Lower lobe of right lung (tissue), 2 donors: ENCODE results near the gene SLC18B1. TPM values are rescaled to one million over a fixed set of nuclear protein-coding genes. Genes with fewer than 3 reads are reported as not detected.

Experiments
- ATAC-seq, 2 donors: fragments of 200-7000 bp; cut with Tn5 transposase; one replicate each; pipeline ENCODE4 v1.9.1; 2020 to 2022; ENCODE audit warnings: mild to moderate bottlenecking in 2 of 2, moderate library complexity in 2 of 2
- DNase-seq: peaks from one replicate; pipeline ENCODE4 v3.0.0-alpha.2; 2020
- H3K27ac ChIP-seq: fragments of 200-600 bp; one replicate; pipeline ENCODE4 v1.8.0; 2022
- H3K27me3 ChIP-seq: fragments of 200-600 bp; one replicate; pipeline ENCODE4 v1.8.0; 2022; ENCODE audit warnings: low read depth
- H3K36me3 ChIP-seq: fragments of 200-600 bp; one replicate; pipeline ENCODE4 v1.8.0; 2022; ENCODE audit warnings: mild to moderate bottlenecking
- H3K4me1 ChIP-seq: fragments of 200-600 bp; one replicate; pipeline ENCODE4 v1.8.0; 2022
- H3K4me3 ChIP-seq: fragments of 200-600 bp; one replicate; pipeline ENCODE4 v1.8.0; 2022; ENCODE audit warnings: mild to moderate bottlenecking
- H3K9me3 ChIP-seq: fragments of 200-600 bp; one replicate; pipeline ENCODE4 v1.8.0; 2022
- CTCF ChIP-seq: fragments of 200-600 bp; IDR thresholded peaks from one replicate; pipeline ENCODE4 v1.8.0; 2022; ENCODE audit warnings: antibody characterized with exemption, mild to moderate bottlenecking
- intact Hi-C: fragments of 100-400 bp; cut with DNase I; formaldehyde crosslinking; loops from one replicate; pipeline ENCODE4 v1.11.0; 2022
- total RNA-seq: library from RNA; stranded (reverse); fragmentation: NEBNext Ultra II Directional; extraction: Animal tissue kit (Norgen Biotek cat#: 25700); gene quantifications from one replicate; pipeline ENCODE4 v1.2.1, GENCODE V29; 2021
- donor health status: DM: no; HTN: yes; CAD: no; lungs with severe emphysema.

Gene SLC18B1
- total RNA-seq, 1 donor from 2014 or later: 8.1 TPM

GRCh38 chr6:132750455-132751248, 47.8 kb downstream of the SLC18B1 start:
- TF ChIP-seq CTCF: no peak
- ATAC-seq (no peak), DNase-seq (no peak)
- peaks cover 3% of the 10 kb centered on the region for H3K4me1 ChIP-seq
- intact Hi-C loops: no loop called here
- H3K27ac ChIP-seq: no peak overlapping the region
- no peaks in the 10 kb centered on the region for H3K27me3 ChIP-seq
- no peaks in the 10 kb centered on the region for H3K36me3 ChIP-seq
- no peaks in the 10 kb centered on the region for H3K9me3 ChIP-seq
- no peak overlapping the region for H3K4me3 ChIP-seq

- Histone ChIP-seq H3K27ac (peak overlapping the region; percentile 46), H3K4me1 (peaks cover 3% of the 10 kb centered on the region), H3K27me3 (no peaks in the 10 kb centered on the region), H3K4me3 (no peak overlapping the region), H3K9me3 (no peaks in the 10 kb centered on the region), H3K36me3 (no peaks in the 10 kb centered on the region)
- intact Hi-C loops: no loop called here
- peak; percentile 57 to 61 for ATAC-seq
- no peak for TF ChIP-seq CTCF
- DNase-seq: no peak
These were observed 49.3 kb downstream of the SLC18B1 start for GRCh38 chr6:132749111-132749510.

- H3K4me3 ChIP-seq: no peak overlapping the region
- H3K27ac ChIP-seq: peak overlapping the region; percentile 9
- no peak for DNase-seq
- TF ChIP-seq CTCF: no peak
- intact Hi-C loops: no loop called here
- no peak for ATAC-seq
- H3K4me1 ChIP-seq: peaks cover 3% of the 10 kb centered on the region
- no peaks in the 10 kb centered on the region for H3K27me3 ChIP-seq
- H3K9me3 ChIP-seq: no peaks in the 10 kb centered on the region
- no peaks in the 10 kb centered on the region for H3K36me3 ChIP-seq
These were observed 50.0 kb downstream of the SLC18B1 start for GRCh38 chr6:132748446-132748845.

- Histone ChIP-seq H3K9me3 (no peaks in the 10 kb centered on the region), H3K4me3 (no peak overlapping the region), H3K4me1 (no peaks in the 10 kb centered on the region), H3K27ac (no peak overlapping the region), H3K27me3 (no peaks in the 10 kb centered on the region), H3K36me3 (no peaks in the 10 kb centered on the region)
- TF ChIP-seq CTCF: no peak
- intact Hi-C loops: no loop called here
- ATAC-seq (peak; percentile 37 to 69), DNase-seq (no peak)
These were observed 52.4 kb downstream of the SLC18B1 start for GRCh38 chr6:132746048-132746447.

- ATAC-seq: peak; percentile 36 to 56
- H3K4me3 ChIP-seq: no peak overlapping the region
- no peaks in the 10 kb centered on the region for H3K36me3 ChIP-seq
- DNase-seq: no peak
- H3K9me3 ChIP-seq: no peaks in the 10 kb centered on the region
- no peaks in the 10 kb centered on the region for H3K27me3 ChIP-seq
- intact Hi-C loops: no loop called here
- peak overlapping the region; percentile 56 for H3K27ac ChIP-seq
- TF ChIP-seq CTCF: no peak
- H3K4me1 ChIP-seq: no peaks in the 10 kb centered on the region
These were observed 55.9 kb downstream of the SLC18B1 start for GRCh38 chr6:132742495-132742894.
